B cell (primary cell): ENCODE results near the gene SLC24A4. TPM values are rescaled to one million over a fixed set of nuclear protein-coding genes. Genes with fewer than 3 reads are reported as not detected.

Experiments used
- ATAC-seq: fragments of 200-7000 bp; cut with Tn5 transposase; one replicate; pipeline ENCODE4 v1.10.0; 2021; ENCODE audit warnings: low read depth, mild to moderate bottlenecking, moderate number of reproducible peaks, moderate library complexity
- CTCF ChIA-PET: fragments of 350-600 bp; sonication (Branson Sonifier 250); formaldehyde crosslinking; loops from one replicate; lab custom pipeline; 2021; ENCODE audit warnings: antibody characterized with exemption, inconsistent platforms; lab: Charles Lee
- POLR2A ChIA-PET: fragments of 350-600 bp; sonication (Branson Sonifier 250); formaldehyde crosslinking; loops from one replicate; lab custom pipeline; 2021; ENCODE audit warnings: antibody characterized with exemption; lab: Charles Lee
- DNase-seq: peaks from one replicate; pipeline ENCODE4 v3.0.0; 2013
- H2AFZ ChIP-seq: 2 replicates; pipeline ENCODE4 v1.6.1; 2012; ENCODE audit warnings: mild to moderate bottlenecking, low read depth, low read length; ENCODE audit not compliant: insufficient read depth, poor library complexity, severe bottlenecking
- H3K27ac ChIP-seq, 2 donors: 1 replicate in 1 of 2; 2 replicates in 1 of 2; pipeline ENCODE4 v1.5.1; 2012 to 2013; ENCODE audit warnings: low read length in 2 of 2, mild to moderate bottlenecking in 2 of 2, moderate library complexity in 1 of 2
- H3K27me3 ChIP-seq, 4 experiments: fragments of 200-600 bp in 1 of 4; sonication (generic) in 1 of 4; replicated peaks in 1 of 4; 1 replicate in 2 of 4; 2 replicates in 2 of 4; pipeline versions ENCODE4 v1.6.1 to v1.7.0; 2013 to 2016; ENCODE audit warnings: low read length in 3 of 4, mild to moderate bottlenecking in 2 of 4, mixed read lengths in 1 of 4, moderate library complexity in 1 of 4; ENCODE audit not compliant: insufficient read depth in 4 of 4, control insufficient read depth in 3 of 4; ENCODE audit errors: control extremely low read depth in 1 of 4
- H3K36me3 ChIP-seq, 2 experiments: replicated peaks in 1 of 2; 1 replicate in 1 of 2; 2 replicates in 1 of 2; pipeline versions ENCODE4 v1.6.1 to v1.7.1; 2013; ENCODE audit warnings: low read length in 1 of 2; ENCODE audit not compliant: insufficient read depth in 2 of 2, control insufficient read depth in 1 of 2; ENCODE audit errors: control extremely low read depth in 1 of 2, extremely low read depth in 1 of 2
- H3K4me1 ChIP-seq, 2 donors: fragments of 200-600 bp in 1 of 2; sonication (generic) in 1 of 2; 1 replicate in 1 of 2; 2 replicates in 1 of 2; pipeline versions ENCODE4 v1.5.1 to v1.6.1; 2013 to 2017; ENCODE audit warnings: low read length in 2 of 2; ENCODE audit not compliant: control insufficient read depth in 2 of 2, insufficient read depth in 2 of 2
- H3K4me2 ChIP-seq: replicated peaks from 2 replicates; pipeline ENCODE3; 2012; ENCODE audit warnings: mild to moderate bottlenecking, low read depth, low read length; ENCODE audit not compliant: poor library complexity, severe bottlenecking
- H3K4me3 ChIP-seq, 5 experiments: fragments of 200-600 bp in 1 of 5; sonication (generic) in 1 of 5; 1 replicate in 3 of 5; 2 replicates in 2 of 5; pipeline versions ENCODE4 v1.5.1 to v1.7.0; 2011 to 2016; ENCODE audit warnings: low read length in 4 of 5, mild to moderate bottlenecking in 4 of 5, low read depth in 2 of 5, control low read depth in 1 of 5, moderate library complexity in 1 of 5; ENCODE audit not compliant: insufficient read depth in 1 of 5; ENCODE audit errors: control extremely low read depth in 1 of 5, extremely low read depth in 1 of 5
- H3K79me2 ChIP-seq: fragments of 200-600 bp; sonication (generic); one replicate; pipeline ENCODE4 v1.6.0; 2016; ENCODE audit warnings: low read length; ENCODE audit not compliant: control insufficient read depth, insufficient read depth
- H3K9ac ChIP-seq: fragments of 200-600 bp; sonication (generic); 2 replicates; pipeline ENCODE4 v1.6.1; 2017; ENCODE audit warnings: mild to moderate bottlenecking, low read length, moderate library complexity
- H3K9me3 ChIP-seq, 3 donors: one replicate each; pipeline versions ENCODE4 v1.6.1 to v1.7.1; 2013; ENCODE audit warnings: low read length in 2 of 3; ENCODE audit not compliant: control insufficient read depth in 2 of 3, insufficient read depth in 1 of 3; ENCODE audit errors: control extremely low read depth in 1 of 3
- H4K20me1 ChIP-seq: 2 replicates; pipeline ENCODE4 v1.6.0; 2012; ENCODE audit warnings: mild to moderate bottlenecking, low read length; ENCODE audit not compliant: insufficient read depth, control insufficient read depth, poor library complexity, severe bottlenecking
- H3K27ac Mint-ChIP-seq: one replicate; pipeline ENCODE4 v1.8.0; 2021; ENCODE audit warnings: mixed read lengths
- H3K27me3 Mint-ChIP-seq: one replicate; pipeline ENCODE4 v1.8.0; 2021; ENCODE audit warnings: mixed read lengths
- H3K4me1 Mint-ChIP-seq: one replicate; pipeline ENCODE4 v1.8.0; 2021; ENCODE audit warnings: mixed read lengths
- H3K4me3 Mint-ChIP-seq: one replicate; pipeline ENCODE4 v1.8.0; 2021; ENCODE audit warnings: mixed read lengths
- H3K9me3 Mint-ChIP-seq: one replicate; pipeline ENCODE4 v1.8.0; 2022; ENCODE audit warnings: mixed read lengths; ENCODE audit not compliant: insufficient read depth
- EZH2 ChIP-seq: IDR thresholded peaks from 2 replicates; pipeline ENCODE4 v1.6.1; 2012; ENCODE audit warnings: borderline replicate concordance, low read depth, mild to moderate bottlenecking, moderate library complexity, low read length; ENCODE audit not compliant: insufficient read depth, poor library complexity, severe bottlenecking
- WGBS: methylation state at CpG from one replicate; pipeline ENCODE4 v1.1.5; 2013; ENCODE audit warnings: missing lambda C conversion rate; ENCODE audit not compliant: insufficient coverage; 5-methylcytosine and 5-hydroxymethylcytosine counted together
- intact Hi-C: fragments of 100-400 bp; cut with micrococcal nuclease; formaldehyde crosslinking; loops from one replicate; pipeline ENCODE4 v1.10.0; 2022
- polyA plus RNA-seq: library from polyadenylated mRNA; depleted of rRNA; stranded (reverse); fragments of >200 nt; gene quantifications from 2 replicates; pipeline ENCODE4 v1.2.3, GENCODE V29; 2012
- total RNA-seq, 2 donors: library from RNA; stranded (reverse); fragments of 120-200 nt in 1 of 2; gene quantifications; 1 replicate in 1 of 2; 2 replicates in 1 of 2; pipeline versions ENCODE4 v1.2.3 to v1.2.4, GENCODE V29; 2013 to 2022
- TF ChIP-seq, protein P1 (sequence below): fragments of 200-600 bp; IDR thresholded peaks from one replicate; pipeline ENCODE4 v1.8.0; 2022; ENCODE audit warnings: antibody characterized with exemption, mild to moderate bottlenecking

The SLC24A4 gene
- total and polyA plus RNA-seq, 2 donors (not counting 1 experiment from before 2014, with no cell fraction given) = 0.19 TPM; not detected in 1

GRCh38 chr14:92520102-92521057, 197.4 kb downstream of the SLC24A4 start:
- 80% methylated on average over 10 of the region's 17 CpGs for WGBS
- Mint-ChIP-seq H3K4me1 (peaks cover 39% of the 10 kb centered on the region), H3K9me3 (no peaks in the 10 kb centered on the region), H3K27ac (no peak overlapping the region), H3K4me3 (no peak overlapping the region), H3K27me3 (no peaks in the 10 kb centered on the region)
- Histone ChIP-seq H3K4me1 (peaks cover 18 to 28% of the 10 kb centered on the region in 2 donors), H3K9me3 (no peaks in the 10 kb centered on the region), H3K9ac (no peak overlapping the region), H3K79me2 (peaks cover 72% of the 10 kb centered on the region), H3K4me3 (no peak overlapping the region), H3K4me2 (no peak overlapping the region), H3K27me3 (no peaks in the 10 kb centered on the region), H2AFZ (no peak overlapping the region), H3K27ac (no peak overlapping the region), H3K36me3 (no peaks in the 10 kb centered on the region), H4K20me1 (peaks cover 44% of the 10 kb centered on the region)
- ChIA-PET CTCF (interaction anchor here (0.7 kb wide), 1 partner anchor 65 kb away, joined by 3 read pairs; no protein-coding TSS in a partner anchor), POLR2A (no interaction called here)
- no peak for DNase-seq
- intact Hi-C loops = no loop called here
- ATAC-seq = no peak
- TF ChIP-seq, protein P1, sequence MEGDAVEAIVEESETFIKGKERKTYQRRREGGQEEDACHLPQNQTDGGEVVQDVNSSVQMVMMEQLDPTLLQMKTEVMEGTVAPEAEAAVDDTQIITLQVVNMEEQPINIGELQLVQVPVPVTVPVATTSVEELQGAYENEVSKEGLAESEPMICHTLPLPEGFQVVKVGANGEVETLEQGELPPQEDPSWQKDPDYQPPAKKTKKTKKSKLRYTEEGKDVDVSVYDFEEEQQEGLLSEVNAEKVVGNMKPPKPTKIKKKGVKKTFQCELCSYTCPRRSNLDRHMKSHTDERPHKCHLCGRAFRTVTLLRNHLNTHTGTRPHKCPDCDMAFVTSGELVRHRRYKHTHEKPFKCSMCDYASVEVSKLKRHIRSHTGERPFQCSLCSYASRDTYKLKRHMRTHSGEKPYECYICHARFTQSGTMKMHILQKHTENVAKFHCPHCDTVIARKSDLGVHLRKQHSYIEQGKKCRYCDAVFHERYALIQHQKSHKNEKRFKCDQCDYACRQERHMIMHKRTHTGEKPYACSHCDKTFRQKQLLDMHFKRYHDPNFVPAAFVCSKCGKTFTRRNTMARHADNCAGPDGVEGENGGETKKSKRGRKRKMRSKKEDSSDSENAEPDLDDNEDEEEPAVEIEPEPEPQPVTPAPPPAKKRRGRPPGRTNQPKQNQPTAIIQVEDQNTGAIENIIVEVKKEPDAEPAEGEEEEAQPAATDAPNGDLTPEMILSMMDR = no peak
- no peak for TF ChIP-seq EZH2

DNA sequence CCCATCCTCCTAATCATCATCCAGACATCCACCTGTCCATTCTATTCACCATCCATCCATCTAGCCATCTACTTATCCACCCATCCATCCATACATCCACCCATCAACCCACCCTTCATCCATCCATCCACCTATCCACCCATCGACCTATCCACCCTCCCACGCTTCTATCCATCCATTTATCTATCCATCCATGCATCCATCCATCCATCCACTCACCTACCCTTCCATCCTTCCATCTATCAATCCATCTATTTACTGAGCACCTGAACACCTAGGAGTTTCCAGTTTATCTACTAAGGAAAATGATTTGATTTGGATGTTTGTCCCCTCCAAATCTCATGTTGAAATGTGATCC, 198.1 kb downstream of the SLC24A4 start:
- H3K9me3 Mint-ChIP-seq = no peaks in the 10 kb centered on the region
- H4K20me1 ChIP-seq = peaks cover 43% of the 10 kb centered on the region
- WGBS = 96% methylated on average over 2 of the region's 2 CpGs
- no peaks in the 10 kb centered on the region for H3K36me3 ChIP-seq
- H3K27me3 Mint-ChIP-seq = no peaks in the 10 kb centered on the region
- no peak for TF ChIP-seq EZH2
- TF ChIP-seq, protein P1 = no peak
- peaks cover 71% of the 10 kb centered on the region for H3K79me2 ChIP-seq
- intact Hi-C loops = no loop called here
- H3K4me1 ChIP-seq = peaks cover 12 to 21% of the 10 kb centered on the region in 2 donors
- POLR2A ChIA-PET = no interaction called here
- ATAC-seq = no peak
- H3K9me3 ChIP-seq = no peaks in the 10 kb centered on the region
- CTCF ChIA-PET = interaction anchor here (0.7 kb wide), 1 partner anchor 64 kb away, joined by 3 read pairs; no protein-coding TSS in a partner anchor
- H3K27ac Mint-ChIP-seq = no peak overlapping the region
- no peak overlapping the region for H3K4me2 ChIP-seq
- no peak overlapping the region for H2AFZ ChIP-seq
- no peak overlapping the region for H3K9ac ChIP-seq
- no peak overlapping the region for H3K4me3 ChIP-seq
- H3K27ac ChIP-seq = no peak overlapping the region
- no peaks in the 10 kb centered on the region for H3K27me3 ChIP-seq
- H3K4me3 Mint-ChIP-seq = no peak overlapping the region
- peaks cover 33% of the 10 kb centered on the region for H3K4me1 Mint-ChIP-seq
- DNase-seq = no peak
